Right lobe of liver (tissue), 4 donors: Measurements from ENCODE around the gene IPCEF1.

ENCODE experiments used
- POLR2A ChIP-seq: fragments of 450-650 bp; IDR thresholded peaks from one replicate; pipeline ENCODE4 v1.6.1; 2017; ENCODE audit warnings: antibody characterized with exemption, mild to moderate bottlenecking
- TF ChIP-seq, protein P1 (sequence below), 4 donors: fragments of 200-600 bp in 3 of 4; fragments of 450-650 bp in 1 of 4; IDR thresholded peaks; one replicate each; pipeline versions ENCODE4 v1.5.1 to v1.8.0; 2016 to 2022; ENCODE audit warnings: antibody characterized with exemption in 4 of 4, mild to moderate bottlenecking in 2 of 4
- donor health status: DM: no; HTN: no; CAD: no.
- donor health status: DM: no; HTN: no; CAD: no.
- donor health status: DM: no; HTN: yes; CAD: no.

DNA sequence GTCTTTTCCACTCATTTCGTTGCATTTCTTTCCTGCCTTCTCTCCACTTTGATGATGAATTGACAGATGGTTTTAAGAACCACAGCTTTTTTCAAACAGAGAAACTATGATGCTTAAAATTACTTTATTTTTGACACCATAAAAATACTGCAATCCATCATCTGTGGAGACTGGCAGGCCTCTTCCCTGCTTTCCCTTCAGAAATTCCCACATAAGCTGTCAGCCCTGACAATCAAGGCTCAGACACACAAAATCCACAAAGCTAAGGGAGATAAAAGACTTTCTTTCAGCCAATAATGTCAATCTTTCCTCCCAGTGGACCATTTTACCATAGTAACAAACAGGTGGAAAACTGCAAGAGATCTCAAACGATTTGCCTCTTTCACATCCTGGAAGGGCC is 82.4 kb downstream of the IPCEF1 start:
- TF ChIP-seq, protein P1, sequence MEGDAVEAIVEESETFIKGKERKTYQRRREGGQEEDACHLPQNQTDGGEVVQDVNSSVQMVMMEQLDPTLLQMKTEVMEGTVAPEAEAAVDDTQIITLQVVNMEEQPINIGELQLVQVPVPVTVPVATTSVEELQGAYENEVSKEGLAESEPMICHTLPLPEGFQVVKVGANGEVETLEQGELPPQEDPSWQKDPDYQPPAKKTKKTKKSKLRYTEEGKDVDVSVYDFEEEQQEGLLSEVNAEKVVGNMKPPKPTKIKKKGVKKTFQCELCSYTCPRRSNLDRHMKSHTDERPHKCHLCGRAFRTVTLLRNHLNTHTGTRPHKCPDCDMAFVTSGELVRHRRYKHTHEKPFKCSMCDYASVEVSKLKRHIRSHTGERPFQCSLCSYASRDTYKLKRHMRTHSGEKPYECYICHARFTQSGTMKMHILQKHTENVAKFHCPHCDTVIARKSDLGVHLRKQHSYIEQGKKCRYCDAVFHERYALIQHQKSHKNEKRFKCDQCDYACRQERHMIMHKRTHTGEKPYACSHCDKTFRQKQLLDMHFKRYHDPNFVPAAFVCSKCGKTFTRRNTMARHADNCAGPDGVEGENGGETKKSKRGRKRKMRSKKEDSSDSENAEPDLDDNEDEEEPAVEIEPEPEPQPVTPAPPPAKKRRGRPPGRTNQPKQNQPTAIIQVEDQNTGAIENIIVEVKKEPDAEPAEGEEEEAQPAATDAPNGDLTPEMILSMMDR (IDR thresholded peaks at IDR 0.05) = no peak
- no peak for TF ChIP-seq POLR2A
